Epidermal melanocyte (primary cell): ENCODE measurements around the gene PTPN4.
"Not testable (repeated sequence)": the region's sequence is repeated elsewhere in the genome, so short reads cannot be mapped to it uniquely, and the experiment has no call there.

Experiments used
- DNase-seq: peaks from one replicate; pipeline ENCODE4 v3.0.0; 2011; ENCODE audit warnings: low spot score; ENCODE audit not compliant: insufficient read length

Gene PTPN4

DNA sequence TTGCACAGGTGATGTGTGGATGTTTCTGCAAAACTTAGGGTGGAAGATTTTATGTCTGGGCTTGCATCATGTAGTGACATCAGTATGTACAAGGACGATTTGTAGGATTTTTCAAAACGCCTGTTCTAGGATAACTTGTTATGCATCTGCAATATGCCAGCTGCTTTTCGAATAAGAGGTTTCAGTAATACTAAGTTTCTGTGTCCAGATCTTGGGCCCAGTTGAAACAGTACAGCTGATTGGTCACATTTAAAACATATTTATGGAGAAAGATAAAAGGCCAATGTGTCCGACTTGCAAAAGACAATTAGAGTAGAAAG is 1.2 kb downstream of the PTPN4 start:
- DNase-seq, result no peak

DNA sequence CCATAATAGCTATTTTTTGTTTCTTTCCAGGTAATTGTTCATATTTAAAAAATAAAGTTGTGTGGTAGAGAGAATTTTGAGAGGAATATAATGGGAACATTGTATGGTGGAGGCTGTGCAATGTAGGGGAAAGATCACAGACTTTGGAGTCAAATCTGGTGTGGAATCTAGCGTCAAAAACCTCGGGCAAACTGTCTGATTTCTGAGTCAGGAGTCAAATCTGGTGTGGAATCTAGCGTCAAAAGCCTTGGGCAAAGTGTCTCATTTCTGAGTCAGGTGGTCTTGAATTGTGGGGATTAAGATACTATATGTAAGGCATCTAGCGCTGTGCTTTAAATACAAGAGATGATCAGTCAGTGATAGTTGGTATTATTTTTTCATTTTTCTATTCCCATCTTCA is 5.1 kb downstream of the PTPN4 start:
- DNase-seq, result no peak

DNA sequence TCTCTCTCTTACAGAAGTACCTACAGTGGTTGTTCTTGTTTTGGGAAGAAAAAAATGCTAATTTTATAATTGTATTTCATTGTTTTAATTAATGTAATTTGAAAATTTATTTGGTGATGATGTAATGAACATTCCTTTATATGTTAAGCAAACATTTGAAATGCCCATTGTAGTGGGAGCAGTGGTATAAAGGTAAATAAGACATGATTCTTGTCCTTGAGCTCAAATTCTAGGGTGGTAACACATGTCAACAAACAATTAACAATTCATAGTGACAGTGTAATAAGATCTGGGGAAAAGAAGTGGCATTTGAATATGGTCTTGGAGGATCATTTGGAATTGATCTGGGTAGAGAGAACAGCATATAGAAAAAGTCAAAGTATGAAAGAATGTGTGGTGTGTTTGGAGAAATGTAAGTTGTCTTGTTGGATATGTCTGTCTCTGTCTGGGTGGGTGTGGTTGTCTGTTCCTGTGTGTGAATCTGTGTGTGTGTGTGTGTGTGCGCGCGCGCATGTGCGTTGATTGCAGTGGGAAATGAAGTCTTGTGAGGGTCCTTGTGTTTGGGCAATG is 5.8 kb downstream of the PTPN4 start:
- no peak for DNase-seq

DNA sequence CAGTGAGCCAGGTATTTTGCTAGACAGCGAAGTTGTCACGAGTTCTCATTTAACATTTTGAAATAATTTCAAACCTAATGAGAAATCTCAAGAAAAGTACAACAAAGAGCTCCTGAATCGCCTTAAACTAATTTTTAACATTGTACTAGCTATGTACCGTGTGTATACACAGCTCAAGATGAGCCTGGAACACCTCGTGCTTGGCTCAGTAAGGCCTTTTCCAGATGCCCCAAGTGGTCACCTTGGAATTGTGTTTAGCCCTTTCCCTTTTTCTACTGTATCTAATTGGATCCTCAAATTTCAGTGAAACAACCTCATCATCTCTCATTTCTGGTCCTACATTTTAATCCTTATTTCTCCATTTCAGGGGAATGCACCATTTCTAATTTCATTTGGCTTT is 7.2 kb downstream of the PTPN4 start:
- DNase-seq, result no peak

DNA sequence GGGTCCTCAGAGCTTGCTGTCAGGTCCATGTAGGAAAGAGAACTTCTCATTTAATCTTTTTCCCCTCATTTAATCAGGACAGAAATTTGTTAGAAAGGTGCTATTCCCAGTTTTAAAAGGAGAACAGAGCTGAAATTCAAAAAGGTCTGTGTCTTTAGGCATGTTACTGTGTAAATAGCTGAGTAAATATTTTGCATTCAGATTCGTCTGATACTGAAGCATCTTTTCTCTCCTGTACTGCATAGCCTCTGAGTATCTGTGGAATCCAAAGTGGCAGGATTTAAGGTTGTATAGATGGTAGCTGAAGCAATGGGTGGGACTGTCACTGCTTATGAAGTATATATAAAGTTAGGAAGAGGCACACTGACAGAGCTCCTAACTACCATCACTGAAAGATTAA is 9.0 kb downstream of the PTPN4 start:
- no peak for DNase-seq

DNA sequence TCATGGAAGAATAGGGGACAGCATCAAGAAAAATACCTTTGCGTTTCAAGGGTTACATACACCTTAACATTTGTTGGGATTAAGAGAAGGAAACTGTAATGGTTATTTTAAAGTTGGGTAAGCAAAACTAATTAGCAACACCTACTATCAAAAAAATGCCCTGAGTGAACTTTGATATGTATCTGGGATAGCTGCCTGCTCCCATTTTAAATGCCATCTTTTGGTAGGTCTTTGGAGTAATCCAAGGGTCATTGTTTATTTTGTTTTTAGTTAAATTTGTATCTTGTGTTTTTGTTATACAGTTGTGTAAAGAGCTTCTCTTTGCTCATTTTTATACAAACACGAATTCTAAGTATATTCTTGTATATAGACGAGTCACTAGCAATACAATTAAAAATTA is 9.9 kb downstream of the PTPN4 start:
- no peak for DNase-seq

DNA sequence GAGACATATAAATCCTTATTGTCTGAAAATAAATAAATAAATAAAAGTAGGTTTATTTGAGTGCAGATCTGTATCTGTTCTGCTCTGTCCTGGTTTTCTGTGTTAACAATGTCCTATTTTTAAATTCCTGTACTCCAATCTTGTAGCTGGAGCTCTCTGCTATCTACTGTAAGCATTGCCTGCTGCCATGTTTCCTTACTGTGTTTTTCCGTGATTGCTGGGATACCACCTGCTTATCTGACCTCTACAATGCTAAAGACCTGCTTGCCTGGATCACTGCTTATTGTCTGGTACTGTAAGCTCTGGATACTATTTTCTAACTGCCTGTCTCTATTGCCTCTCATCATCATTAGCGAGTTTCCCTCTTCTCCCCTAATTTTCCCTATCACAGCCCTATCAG is 11.6 kb downstream of the PTPN4 start:
- DNase-seq, result no peak

DNA sequence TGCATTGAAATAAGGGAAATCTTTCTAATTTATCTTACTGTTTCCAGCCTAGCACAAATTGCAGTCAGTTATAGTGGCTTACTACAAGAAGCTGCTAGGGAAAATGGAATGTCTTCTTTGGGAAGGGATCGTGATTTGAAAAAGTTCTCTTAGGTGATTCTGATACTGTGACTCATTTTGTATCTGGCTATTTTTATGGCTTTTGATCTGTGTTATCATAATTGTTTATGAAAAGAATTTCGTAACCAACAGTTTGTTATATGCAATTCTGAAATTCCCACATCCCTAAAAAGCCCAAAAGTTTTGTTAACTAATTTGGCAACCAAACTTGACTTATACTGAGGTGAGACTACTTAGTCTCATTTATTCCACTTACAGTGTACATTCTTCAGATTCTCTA is 12.4 kb downstream of the PTPN4 start:
- DNase-seq, result no peak

DNA sequence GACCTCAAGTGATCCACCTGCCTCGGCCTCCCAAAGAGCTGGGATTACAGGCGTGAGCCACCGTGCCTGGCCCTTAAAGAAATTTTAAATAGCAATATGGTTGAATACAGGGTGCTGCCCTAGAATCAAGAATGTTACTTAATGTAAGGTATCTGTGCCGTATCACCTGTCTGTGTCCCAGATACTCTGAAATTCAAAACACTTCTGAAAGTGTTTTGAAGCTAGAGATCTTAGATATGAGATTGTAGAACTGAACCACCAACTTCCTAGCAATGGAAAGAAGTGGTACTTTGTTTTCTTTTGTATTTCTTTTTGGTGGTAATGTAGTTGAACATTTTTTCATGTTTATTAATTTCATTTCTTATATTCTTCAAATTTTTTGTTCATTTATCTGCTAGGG is 13.0 kb downstream of the PTPN4 start:
- DNase-seq, result no peak

DNA sequence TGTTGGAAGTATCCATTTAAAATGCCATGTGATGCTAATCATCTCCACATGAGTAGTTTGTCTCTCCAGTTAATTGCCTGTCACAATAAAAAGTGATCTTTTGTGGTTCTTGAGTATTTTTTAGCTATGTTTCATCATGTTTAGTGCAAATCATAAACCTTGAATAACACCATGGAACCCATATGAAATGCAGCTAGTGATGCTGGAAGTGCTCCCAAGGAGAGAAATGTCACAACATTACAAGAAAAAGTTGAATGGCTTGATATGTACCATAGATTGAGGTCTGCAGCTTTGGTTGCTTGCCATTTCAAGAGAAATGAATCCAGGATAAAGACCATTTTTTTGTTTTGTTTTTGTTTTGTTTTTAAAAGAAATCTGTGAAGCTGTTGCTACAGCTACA is 14.3 kb downstream of the PTPN4 start:
- no peak for DNase-seq

DNA sequence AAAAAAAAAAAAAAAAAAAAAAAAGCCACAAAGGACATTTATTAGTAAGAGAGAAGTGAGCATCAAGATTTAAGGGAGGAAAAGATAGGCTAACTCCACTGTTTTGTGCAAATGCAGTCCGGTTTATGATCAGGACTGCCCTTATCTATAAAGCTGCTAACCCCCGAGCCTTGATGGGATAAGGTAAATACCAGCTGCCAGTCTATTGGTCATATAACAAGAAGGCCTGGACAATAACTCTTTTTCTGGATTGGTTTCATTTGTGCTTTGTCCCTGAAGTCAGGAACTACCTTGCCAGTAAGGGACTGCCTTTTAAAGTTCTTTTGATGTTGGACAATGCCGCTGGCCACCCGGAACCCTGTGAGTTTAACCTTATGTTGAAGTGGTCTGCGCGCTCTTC is 15.4 kb downstream of the PTPN4 start:
- no peak for DNase-seq

DNA sequence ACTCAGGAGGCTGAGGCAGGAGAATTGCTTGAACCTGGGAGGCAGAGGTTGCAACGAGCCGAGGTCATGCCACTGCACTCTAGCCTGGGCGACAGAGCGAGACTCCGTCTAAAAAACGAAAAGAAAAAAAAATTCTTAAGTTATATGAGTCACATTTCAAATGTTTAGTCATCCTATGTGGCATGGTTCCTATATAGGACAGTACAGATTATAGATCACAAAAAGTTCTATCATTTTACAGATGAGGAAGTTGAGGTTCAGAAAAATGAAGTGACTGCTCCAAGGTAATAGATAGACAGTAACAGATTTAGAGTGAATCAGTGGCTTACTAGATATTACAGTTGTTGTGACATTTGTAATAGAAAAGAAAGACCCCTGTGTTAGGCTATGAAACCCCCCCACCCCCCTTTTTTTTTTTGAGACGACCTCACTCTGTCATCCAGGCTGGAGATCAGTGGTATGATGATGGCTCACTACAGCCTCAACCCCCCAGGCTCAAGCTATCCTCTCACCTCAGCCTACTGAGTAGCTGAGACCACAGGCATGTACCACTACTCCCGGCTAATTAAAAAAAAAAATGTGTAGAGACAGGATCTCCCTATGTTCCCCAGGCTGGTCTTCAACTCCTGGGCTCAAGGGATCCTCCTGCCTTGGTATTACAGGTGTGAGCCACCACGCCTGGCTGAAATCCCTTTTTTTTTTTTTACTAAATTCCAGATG is 22.7 kb downstream of the PTPN4 start:
- DNase-seq, result no peak

DNA sequence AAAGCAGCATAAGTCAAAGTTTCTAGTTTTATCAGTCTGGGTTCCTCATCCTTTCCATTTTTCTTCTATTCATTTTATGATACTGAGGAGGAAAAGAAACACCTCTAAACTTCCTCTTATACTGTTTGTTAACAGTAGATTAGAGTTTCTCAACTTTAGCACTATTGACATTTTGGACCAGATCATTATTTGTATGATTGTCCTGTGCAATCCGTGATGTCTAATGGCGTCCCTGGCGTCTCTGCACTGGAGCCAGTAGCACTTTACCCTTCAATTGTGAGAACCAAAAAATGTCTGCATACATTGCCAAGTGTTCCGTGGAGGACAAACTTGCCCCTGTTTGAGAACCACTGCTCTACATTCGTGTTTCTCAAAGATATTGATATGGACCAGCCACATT is 25.2 kb downstream of the PTPN4 start:
- no peak for DNase-seq

DNA sequence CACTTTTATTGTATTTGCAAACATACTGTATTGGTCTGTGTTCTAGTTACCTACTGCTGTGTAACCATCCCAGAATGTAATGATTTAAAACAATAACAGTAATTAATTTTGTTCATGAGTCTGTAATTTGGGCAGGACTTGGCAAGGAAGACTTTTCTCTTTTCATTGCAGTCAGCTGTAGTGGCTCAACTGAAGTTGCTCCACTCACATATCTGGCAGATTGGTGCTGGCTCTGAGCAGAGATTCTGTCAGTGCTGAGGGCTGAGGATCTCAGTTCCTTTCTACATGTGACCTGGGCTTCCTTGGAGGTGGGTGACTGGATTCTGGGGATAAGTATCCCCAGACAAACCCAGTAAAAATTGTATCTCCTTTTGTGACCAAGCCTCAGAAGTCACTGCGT is 26.6 kb downstream of the PTPN4 start:
- no peak for DNase-seq

DNA sequence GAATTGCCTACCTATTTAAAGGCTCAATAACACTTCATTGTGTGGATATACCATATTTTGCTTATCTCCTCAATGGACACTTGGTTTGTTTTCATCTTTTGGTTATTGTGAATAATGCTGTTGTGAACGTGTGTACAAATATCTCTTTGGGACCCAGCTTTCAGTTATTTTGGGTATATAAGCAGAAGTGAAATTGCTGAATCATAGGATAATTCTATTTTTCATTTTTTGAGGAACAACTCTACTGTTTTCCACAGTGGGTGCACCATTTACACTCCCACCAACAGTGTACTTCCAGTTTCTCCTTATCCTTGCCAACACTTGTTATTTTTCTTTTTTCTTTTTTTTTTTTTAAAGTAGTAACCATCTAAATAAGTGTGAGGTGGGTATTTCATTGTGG is 29.0 kb downstream of the PTPN4 start:
- no peak for DNase-seq

DNA sequence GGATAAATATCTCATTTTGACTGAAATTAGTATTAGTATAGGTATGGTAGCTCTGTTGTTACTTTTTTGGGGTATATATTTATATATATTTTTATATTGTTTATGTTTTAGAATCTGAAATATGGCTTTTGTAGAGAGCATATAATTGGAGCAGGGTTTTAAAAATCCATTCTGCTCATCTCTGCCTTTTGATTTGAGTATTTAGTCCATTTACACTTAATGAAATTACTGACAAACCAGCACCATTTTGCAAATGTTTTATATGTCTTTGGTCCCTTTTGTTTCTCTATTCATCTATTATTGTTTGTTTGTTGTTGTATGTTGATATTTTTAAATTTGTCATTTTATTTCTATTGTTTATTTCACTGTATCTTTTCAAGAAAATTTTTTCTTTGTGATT is 30.7 kb downstream of the PTPN4 start:
- DNase-seq, result no peak

DNA sequence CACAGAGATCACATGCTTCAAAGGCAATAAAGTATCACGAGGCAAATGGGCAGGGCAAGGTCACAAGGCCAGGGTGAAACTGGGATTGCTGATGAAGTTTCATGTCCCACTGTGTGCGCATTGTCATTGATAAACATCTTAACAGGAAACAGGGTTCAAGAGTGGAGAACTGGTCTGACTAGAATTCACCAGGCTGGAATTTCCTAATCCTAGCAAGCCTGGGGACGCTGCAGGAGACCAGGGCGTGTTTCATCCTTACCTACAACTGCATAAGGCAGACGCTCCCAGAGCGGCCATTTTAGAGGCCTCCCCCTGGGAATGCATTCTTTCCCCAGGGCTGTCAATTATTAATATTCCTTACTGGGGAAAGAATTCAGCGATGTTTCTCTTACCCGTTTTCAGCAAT is 33.2 kb downstream of the PTPN4 start:
- DNase-seq, result no peak

DNA sequence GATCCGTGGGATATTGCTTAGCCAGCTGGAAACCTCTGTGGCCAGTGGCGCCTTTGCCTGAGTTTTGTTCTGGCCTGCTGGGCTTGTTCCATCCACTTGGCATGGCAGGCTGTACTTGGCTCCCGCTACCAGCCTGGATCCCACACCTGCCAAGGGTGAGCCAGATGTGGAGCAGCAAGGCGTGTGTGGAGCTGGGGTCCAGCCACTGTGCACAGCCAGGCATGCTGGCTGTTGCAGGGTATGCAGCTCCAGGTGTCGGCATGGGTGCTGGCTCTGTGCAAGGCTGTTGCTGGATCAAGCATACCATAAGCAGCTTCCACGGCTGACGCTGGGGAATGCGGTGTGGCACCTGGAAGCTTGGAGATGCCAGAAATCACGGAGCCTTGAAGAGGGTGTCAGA is 34.5 kb downstream of the PTPN4 start:
- no peak for DNase-seq

DNA sequence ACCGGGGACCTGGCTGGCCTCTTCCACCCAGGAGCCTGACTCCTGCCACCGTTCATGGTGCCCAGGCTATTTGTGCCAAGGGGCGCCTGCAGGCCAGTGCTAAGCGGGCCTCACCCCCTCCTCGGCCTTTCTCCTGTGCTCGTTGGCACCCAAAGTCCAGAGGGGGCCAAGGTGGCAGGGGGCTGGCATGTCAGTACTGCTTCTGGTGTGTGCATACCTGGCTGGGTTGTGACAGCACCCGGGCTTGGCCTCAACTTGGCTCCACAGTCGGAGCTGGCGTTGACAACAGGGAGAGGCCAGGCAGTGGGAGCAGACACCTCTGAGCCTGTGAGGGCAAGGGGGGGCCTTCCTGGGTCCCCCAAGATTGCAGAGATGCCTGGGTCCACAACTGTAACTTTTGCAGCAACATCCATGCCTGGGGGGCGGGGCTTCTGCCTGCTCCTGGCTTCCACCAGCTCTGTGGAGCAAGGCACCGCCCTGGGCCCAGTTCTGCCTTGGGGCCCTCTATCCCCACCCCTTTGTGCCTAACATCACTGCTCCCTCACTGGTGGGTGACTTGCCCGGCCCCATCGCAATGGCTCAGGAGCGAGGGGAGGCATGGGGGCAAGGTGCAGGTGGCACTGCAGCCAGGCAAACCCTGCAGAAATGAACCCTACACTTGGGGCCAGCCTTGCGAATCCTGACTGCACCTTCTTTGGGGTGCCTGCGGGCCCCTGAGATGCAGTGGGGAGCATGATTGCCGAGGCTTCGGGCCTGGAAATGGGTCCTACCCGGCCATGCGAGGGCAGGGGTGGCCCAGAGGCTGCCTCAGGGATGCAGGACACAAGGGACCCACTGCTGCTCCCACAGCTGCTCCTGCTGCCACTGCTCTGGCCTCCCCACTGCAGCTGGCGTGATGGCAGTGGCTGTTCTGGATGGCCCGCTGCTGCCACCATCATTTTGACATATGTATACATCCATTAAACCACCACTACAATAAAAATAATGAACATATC is 35.9 kb downstream of the PTPN4 start:
- no peak for DNase-seq

DNA sequence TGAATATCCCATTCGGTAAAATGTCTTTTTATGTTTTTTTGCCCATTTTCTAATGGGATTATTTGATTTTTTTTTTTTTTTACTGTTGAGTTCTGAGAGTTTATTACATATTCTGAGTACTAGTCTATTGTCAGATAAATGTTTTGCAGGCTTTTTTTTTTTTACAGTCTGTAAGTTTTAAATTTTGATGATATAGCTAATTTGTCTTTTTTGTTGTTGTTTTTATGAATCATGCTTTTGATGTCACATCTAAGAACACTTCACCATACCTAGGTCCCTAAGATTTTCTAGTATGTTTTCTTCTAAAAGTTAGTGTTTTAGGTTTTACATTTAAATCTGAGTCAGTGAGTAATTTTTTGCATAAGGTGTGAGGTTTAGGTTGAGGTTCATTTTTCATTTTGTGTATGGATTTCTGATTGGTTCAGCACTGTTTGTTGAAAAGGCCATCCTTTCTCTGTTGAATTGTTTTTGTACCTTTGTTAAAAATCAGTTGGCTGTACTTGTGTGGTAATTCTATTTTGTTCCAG is 40.7 kb downstream of the PTPN4 start:
- DNase-seq, result no peak

DNA sequence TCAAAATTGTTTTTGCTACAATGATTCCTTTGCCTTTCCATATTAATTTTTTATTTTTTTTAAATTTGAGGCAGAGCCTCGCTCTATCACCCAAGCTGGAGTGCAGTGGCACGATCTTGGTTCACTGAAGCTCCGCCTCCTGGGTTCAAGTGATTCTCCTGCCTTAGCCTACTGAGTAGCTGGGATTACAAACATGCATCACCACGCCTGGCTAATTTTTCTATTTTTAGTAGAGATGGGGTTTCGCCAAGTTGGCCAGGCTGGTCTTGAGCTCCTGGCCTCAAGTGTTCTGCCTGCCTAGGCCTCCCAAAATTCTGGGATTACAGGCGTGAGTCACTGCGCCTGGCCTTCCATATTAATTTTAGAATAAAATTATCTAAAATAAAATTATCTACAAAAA is 41.3 kb downstream of the PTPN4 start:
- DNase-seq, result no peak

DNA sequence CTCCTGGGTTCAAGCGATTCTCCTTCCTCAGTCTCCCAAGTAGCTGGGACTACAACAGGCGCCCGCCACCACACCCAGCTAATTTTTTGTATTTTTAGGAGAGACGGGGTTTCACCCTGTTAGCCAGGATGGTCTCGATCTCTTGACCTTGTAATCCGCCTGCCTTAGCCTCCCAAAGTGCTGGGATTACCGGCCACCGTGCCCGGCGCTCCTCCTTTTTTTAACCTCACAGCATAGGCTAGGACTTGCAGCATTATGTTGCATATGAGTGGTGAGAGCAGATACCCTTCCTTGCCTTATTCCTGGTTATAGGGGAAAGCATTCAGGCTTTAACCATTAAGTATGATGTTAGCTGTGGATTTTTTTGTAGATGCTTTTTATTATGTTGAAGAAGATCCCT is 42.3 kb downstream of the PTPN4 start:
- not testable (repeated sequence) for DNase-seq
